ENCODE data around the gene TEKT5.

TEKT5 gene

DNA sequence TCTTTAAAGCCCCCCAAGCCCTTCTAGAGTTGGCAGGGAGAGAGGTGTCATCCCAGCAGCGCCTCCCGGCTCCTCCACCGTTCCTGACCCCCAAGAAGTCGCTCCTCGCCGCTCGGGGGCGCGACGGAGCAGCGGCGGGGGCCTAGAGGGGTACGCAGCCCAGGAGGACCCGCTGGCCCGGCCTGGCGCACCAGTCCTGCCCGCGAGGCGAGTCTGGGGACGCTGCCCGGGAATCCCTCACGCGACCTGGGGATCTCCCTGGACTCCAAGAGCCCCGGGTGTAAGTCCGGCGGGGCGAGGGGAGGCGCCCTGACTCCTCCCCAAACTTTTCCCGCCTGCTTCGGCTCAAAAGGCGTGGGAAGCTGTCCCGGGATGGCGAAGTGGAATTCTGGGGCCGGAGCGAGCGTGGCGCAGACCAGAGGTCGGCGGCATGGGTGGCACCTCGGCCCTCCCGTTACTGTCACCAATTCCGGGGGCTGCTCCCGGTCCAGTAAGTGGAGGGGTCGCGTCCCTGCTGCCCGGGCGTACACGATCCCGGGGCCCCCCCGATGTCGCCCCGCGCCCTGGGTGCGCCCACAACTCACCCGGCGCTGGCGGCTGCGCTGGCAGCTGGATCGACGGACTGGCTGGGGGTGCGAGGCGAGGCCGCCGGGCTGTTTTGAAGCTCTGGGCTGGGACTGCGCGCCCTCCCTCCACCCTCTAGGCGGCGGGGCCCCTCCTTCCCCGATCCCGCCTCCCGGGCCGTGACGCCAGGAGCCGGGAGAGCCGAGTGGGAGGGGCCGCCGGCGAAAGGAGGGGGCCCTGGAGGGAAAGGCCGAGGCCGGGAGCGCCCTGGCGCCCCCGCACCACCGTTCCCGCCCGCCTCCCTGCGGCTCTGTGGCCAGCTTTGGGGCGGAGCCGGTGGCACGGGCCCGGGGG is 114.5 kb downstream of the TEKT5 start, which contains the start of gene EMP2:
EMP2 (minus strand) TSS at position 634 of the 918 bp plus-strand sequence. CDS start 32,981 bp downstream, outside the sequence.
- TF ChIP-seq GATA2 (IDR thresholded peaks at IDR 0.05; ENCODE audit: low read depth, low read length): no peak
- no peak for TF ChIP-seq GATA3 (IDR thresholded peaks at IDR 0.05; ENCODE audit: low read depth, low read length)

DNA sequence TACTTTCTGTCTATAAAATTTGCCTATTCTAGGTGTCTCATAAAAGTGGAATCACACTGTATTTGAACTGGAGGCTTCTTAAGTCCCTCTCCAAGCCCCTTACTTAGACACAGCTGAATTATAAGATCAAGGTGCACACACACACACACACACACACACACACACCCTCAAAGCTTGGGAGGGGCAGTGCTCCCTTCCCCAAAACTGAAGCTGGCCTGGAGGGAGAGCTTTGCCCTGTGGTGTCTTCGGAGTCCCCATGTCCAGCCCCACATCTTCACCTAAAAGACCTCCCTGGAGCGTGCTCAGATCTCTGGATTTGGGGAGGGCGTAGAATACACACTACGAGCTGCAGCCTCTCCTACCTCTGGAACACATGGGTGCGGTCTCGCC is 115.2 kb downstream of the TEKT5 start:
- TF ChIP-seq GATA3 (IDR thresholded peaks at IDR 0.05; ENCODE audit: low read depth, low read length) (no peak), GATA2 (IDR thresholded peaks at IDR 0.05; ENCODE audit: low read depth, low read length) (no peak)

DNA sequence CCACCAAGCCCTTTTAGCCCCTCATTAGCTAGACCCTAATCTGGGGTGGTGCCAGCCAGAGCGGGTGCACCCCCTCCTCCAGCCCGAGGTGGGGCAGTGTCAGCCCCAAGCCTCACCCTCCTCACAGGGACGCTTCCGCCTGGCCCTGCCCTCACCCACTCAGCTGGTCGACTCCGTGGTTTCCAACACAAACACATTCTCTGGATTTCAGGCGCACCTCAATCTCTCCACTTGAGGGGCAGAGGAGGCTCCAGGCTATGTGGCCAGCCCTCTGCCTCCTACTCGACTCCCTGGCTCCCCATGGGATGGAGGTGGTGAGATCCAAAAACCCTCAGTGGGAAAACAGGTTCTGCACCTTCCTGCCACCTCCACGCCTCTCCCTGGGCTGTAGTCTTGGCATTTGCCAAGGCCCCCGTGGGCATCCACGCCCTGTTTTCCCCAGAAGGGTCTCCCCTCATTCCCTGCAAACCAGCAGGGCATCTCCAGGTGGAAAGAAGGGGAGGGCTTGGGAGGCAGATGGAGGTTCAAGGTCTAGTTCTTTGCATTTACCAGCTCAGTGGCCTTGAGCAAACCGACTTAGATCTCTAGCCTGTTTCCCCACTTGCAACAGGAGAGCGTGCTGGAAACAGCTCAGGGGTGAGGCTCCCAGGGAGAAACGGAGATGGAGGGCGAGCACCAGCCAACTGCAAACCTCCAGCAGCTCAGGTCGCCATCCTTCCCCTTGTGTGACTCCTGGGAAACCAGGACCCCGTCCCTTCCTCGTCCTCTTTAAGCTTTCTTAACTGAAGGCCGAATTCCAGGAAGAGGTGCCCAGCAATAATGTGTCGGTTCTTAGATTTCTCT is 116.0 kb downstream of the TEKT5 start:
- TF ChIP-seq GATA3 (IDR thresholded peaks at IDR 0.05; ENCODE audit: low read depth, low read length) (no peak), GATA2 (IDR thresholded peaks at IDR 0.05; ENCODE audit: low read depth, low read length) (no peak)

Measured in SH-SY5Y (cell line).